GM19468 (cell line): ENCODE data around the gene CLCN5.

ENCODE experiments used
- ATAC-seq: cut with Tn5 transposase; IDR thresholded peaks from one replicate; pipeline ENCODE4 v1.9.1; 2021; ENCODE audit warnings: mild to moderate bottlenecking, moderate library complexity, moderate number of reproducible peaks; ENCODE audit not compliant: unreplicated experiment; ENCODE audit errors: extremely low read depth

CLCN5 gene

DNA sequence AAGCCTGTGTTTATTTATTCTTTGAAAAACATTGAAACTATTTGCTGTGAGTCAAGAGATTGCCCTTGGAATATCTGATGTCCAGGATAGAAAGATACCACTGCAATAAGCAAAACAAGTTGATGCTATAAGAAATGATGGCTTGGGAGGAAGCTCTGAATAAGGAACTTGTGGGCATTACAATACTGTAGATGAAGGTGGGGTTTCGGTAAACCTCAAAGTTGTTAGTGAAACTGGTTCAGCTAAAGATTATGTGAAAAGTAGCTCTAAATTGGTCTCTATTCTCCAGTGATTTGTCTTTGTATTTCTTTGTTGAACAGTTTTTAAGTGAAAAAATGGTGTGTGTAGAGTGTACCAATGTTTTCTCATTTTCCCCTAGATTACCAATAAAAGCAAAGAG, 149.7 kb downstream of the CLCN5 start:
- ATAC-seq: no peak

DNA sequence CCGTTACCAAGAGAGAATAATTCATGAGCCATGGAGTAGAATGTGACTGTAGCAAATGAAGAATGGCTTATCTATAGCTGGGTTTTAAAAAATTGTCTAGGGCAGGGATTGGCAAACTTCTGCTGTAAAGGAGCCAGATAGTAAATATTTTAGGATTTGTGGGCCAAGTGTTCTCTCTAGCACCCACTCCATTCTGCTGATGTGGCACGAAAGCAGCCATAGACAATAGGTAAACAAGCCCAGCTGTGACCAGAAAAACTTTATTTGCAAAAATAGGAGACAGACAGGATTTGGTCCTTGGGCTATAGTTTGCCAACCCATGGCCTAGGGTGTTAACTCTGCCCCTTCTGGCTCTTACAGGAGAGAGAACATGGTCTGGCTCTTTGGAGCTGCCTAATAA, 151.2 kb downstream of the CLCN5 start:
- no peak for ATAC-seq

DNA sequence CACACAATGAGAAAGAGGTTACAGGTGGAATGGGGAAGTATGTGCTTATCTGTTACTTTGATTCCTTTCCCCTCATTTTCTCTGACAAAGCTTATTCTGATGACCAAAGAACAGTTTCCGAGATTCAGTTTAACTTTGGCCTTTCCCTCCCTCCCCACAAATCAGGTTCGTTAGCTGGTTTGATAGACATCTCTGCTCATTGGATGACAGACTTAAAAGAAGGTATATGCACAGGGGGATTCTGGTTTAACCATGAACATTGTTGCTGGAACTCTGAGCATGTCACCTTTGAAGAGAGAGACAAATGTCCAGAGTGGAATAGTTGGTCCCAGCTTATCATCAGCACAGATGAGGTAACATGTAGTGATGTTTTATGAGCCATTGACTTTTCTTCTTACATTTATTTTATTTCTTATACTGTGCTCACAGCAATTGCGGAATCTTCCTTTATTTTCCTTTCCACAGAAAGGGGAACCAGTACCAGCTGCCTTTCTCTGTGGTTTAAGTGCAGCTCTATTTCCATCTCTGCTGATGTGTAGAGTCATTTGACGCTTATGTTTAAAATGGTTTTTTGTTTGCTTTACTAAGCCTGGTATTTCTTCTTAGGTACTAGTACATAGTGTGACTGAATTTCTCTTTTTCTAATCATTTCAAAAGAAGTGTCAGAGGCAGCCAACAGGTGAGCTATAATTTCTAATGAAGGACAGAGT, 153.4 kb downstream of the CLCN5 start:
- ATAC-seq: peak; percentile 30

DNA sequence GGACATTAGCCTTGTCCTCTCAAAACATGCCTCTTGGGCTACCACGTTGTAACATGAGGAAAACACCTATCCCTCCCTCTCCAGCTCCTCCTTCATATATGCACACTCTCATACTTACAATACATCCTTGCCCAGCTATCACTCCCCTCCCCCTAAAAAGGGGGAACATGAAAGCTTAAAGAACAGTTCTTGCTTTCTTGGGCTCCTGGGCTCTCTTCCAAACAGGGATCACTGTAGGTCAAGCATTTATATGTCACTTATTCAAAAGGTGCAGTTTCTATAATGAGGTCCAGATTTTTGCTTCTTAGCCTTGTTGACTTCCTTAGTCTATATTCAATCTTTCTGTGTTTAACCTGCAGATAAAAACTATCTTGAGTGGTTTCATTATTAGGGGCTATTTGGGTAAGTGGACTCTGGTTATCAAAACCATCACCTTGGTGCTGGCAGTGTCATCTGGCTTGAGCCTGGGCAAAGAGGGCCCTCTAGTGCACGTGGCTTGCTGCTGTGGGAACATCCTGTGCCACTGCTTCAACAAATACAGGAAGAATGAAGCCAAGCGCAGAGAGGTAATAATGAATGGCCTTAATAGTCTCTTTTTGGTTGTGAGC, 159.0 kb downstream of the CLCN5 start:
- ATAC-seq: no peak

DNA sequence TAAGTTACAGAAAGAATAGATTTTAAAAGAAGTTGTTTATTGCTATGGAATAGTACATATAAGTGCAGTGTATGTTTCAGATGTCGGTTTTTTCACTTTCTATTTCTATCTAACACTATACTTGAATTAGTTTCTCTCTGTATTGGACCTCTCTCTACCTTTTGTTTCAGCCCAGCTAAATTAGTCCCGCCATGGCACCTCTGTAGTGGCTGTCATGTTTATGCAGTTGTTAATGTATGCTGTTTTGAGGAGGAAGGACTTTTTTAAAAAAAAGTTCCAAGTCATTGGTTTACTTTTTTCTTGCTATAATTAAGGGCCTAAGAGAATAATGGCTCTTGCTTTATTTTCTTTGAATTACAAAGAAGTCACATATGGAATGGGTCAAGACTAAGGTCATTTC, 160.3 kb downstream of the CLCN5 start:
- no peak for ATAC-seq

DNA sequence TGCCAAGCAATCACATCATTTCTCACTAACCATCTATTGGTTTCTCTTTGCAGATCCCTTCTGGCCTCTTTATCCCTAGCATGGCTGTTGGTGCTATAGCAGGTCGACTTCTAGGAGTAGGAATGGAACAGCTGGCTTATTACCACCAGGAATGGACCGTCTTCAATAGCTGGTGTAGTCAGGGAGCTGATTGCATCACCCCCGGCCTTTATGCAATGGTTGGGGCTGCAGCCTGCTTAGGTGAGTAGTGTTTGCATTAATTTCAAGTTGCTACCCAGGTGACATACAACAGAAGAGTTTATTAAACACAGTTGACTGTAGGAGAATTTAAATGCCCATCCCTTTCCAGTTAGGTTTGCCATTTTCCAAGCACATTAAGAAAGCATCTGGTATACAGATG, 166.2 kb downstream of the CLCN5 start:
- no peak for ATAC-seq

DNA sequence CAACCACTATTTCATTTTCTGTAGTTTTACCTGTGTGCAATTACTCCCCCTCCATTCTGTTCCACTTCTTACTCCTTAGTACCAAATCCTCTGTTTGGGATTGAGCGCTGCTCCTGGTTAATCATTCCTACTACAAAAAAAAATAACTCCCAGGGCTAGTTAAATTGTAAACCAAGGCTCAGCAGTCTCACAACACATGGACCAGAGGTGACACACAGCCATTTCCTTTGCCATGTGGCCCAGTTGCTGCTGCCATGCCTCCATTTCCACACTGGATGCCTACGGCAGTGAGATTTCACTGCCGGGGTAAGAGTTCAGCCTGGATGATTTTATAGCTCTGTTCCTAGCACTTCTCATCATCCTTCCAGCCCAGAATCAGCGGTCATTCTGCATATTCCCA, 171.2 kb downstream of the CLCN5 start:
- ATAC-seq: no peak

DNA sequence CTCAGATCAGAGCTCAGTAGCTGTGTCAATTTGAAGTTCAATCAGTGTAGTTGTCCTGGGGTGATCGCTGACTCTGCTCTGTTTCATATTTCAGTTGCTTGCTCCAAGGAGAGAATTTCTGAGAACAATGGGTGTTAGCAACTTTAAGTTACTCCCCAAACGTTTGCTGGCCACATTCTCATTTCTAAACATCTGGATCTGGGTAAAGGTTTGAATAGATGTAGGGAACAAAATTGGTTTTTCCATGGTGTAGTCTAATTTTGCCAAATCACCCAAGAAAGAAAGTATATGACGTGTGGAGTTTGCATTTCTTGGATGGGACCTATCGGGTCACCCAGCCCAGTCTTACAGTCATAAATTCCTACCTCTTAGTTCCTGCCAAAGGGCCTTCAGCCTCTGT, 174.7 kb downstream of the CLCN5 start:
- ATAC-seq: no peak

DNA sequence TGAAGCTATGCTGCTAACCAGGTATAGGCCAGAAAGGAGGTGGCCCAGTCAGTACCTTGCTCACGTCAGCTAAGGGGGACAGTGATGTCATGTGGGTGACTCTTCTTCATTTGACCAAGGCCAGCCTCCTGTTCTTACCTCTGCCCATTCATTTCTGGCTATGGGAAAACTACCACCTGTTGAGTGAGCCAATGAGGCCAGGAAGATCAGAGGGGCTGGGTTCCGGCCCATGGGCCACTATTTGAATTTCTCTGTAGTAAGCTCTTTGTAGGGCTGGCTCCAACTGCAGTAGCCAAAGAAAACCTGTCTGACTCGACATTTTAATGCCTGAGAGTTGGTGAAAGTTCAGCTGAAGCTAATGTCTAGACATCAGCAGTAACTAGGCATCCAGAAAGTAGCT, 175.8 kb downstream of the CLCN5 start:
- no peak for ATAC-seq

DNA sequence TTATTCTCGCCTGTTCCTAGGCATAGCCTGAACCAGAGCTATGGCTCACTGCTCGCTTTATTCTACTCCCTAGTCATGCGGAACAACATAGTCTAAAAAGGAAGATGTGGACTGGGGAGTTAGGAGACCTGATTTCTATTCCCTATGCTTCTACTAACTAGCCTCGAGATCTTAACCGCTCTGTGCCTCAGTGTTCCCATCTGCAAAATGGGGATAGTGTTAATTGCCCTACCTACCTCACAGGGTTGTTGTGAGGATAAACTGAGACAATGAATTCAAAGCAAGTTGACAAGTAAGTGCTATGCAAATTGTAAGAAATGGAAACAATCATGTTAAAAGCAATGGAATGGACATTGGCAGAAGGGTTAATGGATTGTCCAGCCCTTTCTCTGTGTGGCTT, 176.4 kb downstream of the CLCN5 start:
- ATAC-seq: no peak

DNA sequence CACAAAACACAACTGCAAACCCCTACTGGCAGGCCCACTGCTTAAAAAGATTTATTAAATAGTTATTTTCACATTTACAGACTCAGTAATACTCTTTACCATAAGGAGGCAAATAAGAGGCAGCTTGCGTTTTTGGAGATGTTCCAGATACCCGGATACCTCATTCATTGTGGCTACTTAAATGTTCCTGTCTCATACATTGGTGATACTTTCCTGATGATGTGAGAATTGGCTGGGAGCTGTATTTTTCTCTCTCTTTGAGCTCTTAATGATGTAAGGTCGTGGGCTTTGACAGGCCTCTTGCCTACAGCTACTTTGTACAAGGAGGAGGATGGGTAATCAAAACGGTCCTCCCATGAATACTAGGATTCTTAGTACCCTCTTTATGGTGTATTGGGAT, 176.9 kb downstream of the CLCN5 start:
- no peak for ATAC-seq

DNA sequence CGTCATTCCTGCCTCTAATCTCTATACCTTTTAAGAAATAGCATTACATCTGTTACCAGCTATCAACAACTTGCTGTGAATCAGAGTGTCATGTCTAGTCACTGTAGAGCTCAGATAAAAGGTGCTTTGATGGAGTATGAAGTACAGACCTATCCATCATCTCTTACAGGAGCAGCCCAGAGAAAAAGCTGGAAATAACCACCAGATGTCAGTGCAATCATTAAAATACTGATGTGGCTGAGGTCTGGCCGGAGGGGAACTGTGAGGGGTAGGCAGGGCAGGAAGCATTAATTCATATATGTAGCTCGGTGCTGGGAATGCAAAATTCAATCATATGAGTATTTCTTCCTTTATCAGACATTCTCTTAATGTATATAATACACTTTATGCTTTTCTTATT, 177.8 kb downstream of the CLCN5 start:
- no peak for ATAC-seq

DNA sequence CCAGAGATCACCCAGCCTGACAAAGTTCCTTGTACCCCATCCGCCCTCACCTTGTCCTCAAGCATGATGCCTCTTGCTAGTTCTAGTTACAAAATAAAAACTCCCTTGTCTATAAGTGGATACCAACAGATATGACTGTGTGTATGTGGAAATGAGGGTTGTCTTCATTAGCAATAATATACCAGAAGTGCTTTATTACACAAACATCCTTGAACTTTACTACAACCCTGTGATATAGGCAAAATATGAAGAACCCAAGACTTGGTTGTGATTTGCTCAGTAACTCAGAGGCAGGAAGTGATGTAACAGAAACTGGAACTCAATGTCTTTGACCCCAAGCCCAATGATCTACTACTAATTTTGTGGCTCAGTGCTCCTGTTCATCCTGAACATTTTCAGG, 180.8 kb downstream of the CLCN5 start:
- ATAC-seq: no peak

DNA sequence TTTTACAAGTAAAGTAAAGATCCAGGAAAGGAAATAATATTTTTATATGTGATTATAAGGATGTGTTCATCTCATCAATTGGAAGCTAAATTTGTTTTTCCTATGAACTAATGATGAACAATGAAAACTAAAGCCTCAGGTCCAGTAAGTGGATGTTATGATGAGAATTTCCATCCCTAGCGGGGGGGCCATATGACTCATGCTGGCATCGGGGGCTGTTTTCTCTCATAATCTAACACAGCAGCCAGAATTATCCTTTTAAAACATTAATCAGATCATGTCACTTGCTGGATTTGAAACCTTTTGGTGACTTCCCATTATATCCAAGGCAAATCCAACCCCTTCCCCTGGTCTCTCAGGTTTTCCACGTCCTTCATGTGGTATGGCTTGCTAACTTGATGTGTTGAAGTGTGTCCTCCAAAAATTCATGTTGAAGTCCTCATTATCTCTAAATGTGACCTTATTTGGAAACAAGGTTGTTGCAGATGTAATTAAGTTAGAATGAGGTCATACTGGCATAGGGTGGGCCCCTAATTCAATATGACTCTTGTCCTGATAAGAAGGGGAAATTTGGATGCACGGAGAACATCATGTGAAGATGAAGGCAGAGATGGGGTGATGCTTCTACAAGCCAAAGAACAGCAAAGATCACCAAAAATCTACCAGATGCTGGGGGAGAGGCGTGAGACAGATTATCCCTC, 181.6 kb downstream of the CLCN5 start:
- ATAC-seq: no peak

DNA sequence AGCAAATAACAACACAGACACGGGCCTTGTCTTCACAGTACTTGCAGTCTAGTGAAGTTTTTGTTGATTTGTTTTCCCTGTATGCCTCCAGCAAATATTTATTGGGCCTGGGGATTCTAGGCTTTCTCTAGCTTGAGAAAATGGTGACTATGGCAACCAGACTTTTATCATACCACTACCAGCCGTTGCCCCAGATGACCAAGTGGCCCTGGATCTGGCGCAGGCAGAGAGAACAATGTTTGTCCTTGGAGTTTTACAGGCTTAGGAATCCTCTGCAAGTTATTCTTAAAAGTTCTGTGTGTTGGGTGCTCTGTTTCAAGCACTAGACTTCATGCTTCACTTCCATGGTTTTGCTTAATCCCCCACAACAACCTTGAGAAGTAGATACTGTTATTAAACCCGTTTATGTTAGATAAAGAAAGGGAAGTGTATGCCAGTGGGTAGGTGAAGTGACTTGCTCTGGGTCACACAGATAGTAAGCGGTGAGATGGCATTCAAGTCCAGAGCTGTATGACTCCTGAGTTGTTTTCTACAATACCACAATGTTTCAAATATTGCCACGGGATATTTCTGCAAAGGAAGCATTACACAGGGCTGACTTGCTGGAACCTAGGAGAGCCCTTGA, 183.8 kb downstream of the CLCN5 start:
- ATAC-seq: no peak

DNA sequence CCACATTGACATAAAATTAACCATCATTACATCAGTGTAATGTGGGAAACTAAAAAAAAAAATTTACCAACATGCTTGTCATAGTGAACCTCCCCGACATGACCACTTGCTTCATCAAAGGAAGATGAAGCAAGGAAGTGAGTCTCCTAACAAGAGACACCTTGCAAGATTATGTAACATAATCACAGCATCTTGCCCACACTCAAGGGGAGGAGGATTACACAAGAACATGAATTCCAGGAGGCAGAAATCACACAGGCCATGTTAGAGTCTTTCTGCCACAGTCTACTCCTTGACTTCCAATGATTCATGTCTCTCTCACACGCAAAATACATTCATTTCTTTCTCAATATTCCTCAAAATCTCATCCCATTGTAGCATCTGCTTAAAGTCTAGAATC, 185.1 kb downstream of the CLCN5 start:
- no peak for ATAC-seq

DNA sequence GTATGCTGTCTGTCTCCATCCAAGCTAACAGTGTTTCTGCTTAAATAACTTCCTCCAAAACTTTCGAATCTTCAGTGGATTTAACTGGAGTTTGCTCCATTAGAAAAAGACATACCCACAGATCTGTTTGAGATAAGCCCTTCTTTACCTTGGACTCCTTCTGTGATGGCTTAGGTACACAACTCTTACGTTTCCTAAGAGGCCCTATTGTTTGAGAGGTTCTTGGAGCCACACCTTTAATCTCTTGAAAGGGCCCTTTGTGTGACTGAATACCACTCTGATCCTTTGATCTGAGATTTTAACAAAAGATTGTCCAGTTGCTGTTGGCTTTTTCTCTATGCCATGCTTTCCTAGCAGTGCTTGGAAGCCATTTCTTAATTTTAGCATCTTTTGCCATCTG, 185.9 kb downstream of the CLCN5 start:
- no peak for ATAC-seq

DNA sequence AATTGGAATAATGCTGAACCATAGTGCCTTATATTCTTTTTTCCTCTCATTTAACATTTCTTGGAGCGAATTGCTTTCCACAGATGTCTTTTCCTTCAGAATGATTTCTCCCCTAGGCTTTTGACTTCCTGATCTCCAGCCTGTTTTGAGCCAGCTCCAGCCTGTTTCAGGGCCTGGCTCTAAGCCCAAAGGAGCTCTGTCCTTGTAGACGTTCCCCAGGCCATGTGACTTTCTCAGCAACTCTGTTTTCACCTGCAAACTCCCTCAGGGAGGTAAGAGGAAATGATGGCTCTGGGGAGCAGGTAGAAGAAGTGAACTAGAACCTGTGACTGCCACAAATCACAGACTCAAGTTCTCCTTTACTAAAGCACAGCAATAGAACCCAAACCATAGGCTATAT, 189.3 kb downstream of the CLCN5 start:
- ATAC-seq: no peak

DNA sequence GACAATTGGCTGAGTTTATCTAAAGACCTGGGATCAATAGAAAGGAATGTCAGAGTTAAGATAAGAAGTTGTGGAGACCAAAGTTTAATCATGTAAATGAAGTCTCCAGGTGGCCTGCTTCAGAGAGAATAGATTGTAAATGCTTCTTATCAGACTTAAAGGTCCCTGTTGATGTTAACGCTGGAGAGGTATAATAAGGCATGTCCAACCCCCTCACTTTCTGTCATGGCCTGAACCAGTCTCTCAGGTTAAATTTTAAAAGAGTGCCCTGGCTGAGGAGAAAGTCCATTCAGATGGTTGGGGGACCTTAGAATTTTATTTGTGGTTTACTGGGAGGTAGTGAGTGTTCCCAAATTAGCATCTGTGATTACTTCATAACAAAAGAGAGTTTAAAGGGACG, 191.7 kb downstream of the CLCN5 start:
- ATAC-seq: no peak

DNA sequence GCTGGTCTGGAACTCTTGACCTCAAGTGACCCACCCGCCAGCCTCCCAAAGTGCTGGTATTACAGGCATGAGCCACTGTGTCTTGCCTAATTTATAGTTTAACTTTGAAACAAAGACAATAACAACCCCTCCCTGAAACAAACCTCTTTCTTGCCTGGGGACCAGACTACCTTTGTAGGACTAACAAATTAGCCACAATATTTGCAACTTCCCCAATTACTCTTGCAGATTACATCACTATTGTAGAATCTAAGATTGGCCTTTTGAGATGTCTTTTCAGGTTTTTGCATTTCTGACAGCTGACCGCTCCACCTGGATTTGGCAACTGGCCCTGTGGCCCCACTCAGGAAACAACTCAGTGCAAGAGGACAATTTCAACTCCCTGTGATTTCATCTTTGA, 193.6 kb downstream of the CLCN5 start:
- ATAC-seq: no peak

DNA sequence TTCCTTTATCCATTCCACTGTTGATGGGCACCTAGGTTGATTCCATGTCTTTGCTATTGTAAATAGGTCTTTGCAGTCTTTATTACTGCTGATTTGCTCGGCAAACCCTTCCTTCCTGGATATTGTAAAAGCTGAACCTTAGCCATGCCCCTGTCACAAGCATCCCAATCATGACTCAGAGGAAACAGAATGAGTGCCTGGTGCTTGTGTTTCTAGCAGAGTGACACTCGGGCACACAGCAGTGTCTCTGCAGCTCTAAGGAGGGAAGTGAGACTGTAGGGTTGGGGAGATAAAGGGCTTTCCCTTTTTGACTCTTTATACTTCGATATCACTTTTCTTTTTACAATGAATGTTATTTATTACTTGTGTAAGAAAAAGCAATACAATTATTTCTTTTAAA, 195.1 kb downstream of the CLCN5 start:
- no peak for ATAC-seq
